Right atrium auricular region (tissue), 2 donors: ENCODE data around the gene SCAANT1. TPM values are rescaled to one million over a fixed set of nuclear protein-coding genes. Genes with fewer than 3 reads are reported as not detected.

Source experiments
- DNase-seq: peaks from one replicate; pipeline ENCODE4 v3.0.0-alpha.2; 2019; ENCODE audit warnings: low spot score
- H3K27ac ChIP-seq, 2 donors: fragments of 200-600 bp; sonication (generic); 1 replicate in 1 of 2; 2 replicates in 1 of 2; pipeline ENCODE4 v1.5.1; 2016 to 2019
- H3K27me3 ChIP-seq, 2 donors: fragments of 200-600 bp; sonication (generic); one replicate each; pipeline versions ENCODE4 v1.5.1 to v1.6.0; 2017 to 2019
- H3K36me3 ChIP-seq: fragments of 200-600 bp; sonication (generic); one replicate; pipeline ENCODE4 v1.5.1; 2016
- H3K4me1 ChIP-seq, 2 donors: fragments of 200-600 bp; sonication (generic); one replicate each; pipeline versions ENCODE4 v1.5.1 to v1.6.0; 2017 to 2019
- H3K4me3 ChIP-seq, 2 donors: fragments of 200-600 bp; sonication (generic); 1 replicate in 1 of 2; 2 replicates in 1 of 2; pipeline ENCODE4 v1.5.1; 2017 to 2019; ENCODE audit warnings: mild to moderate bottlenecking in 1 of 2, moderate library complexity in 1 of 2
- H3K9me3 ChIP-seq, 2 donors: fragments of 200-600 bp; sonication (generic); one replicate each; pipeline ENCODE4 v1.5.1; 2019
- total RNA-seq, 2 donors: library from RNA; depleted of rRNA; stranded (reverse); fragments of >200 nt; gene quantifications; one replicate each; pipeline ENCODE4 v1.1.0, GENCODE V29; 2016
- TF ChIP-seq, protein P1 (sequence below), 2 donors: fragments of 200-600 bp; sonication (generic); IDR thresholded peaks; one replicate each; pipeline ENCODE4 v1.5.1; 2019; ENCODE audit warnings: antibody characterized with exemption in 2 of 2

Gene SCAANT1
- total RNA-seq, 2 donors from 2014 or later = not detected

- no peaks in the 10 kb centered on the region for H3K27me3 ChIP-seq
- TF ChIP-seq, protein P1, sequence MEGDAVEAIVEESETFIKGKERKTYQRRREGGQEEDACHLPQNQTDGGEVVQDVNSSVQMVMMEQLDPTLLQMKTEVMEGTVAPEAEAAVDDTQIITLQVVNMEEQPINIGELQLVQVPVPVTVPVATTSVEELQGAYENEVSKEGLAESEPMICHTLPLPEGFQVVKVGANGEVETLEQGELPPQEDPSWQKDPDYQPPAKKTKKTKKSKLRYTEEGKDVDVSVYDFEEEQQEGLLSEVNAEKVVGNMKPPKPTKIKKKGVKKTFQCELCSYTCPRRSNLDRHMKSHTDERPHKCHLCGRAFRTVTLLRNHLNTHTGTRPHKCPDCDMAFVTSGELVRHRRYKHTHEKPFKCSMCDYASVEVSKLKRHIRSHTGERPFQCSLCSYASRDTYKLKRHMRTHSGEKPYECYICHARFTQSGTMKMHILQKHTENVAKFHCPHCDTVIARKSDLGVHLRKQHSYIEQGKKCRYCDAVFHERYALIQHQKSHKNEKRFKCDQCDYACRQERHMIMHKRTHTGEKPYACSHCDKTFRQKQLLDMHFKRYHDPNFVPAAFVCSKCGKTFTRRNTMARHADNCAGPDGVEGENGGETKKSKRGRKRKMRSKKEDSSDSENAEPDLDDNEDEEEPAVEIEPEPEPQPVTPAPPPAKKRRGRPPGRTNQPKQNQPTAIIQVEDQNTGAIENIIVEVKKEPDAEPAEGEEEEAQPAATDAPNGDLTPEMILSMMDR (IDR thresholded peaks at IDR 0.05) = no peak
- no peaks in the 10 kb centered on the region for H3K9me3 ChIP-seq
- H3K4me3 ChIP-seq = no peak overlapping the region
- H3K27ac ChIP-seq = no peak overlapping the region
- H3K4me1 ChIP-seq = peaks cover 0 to 32% of the 10 kb centered on the region in 2 donors
- peaks cover 5% of the 10 kb centered on the region for H3K36me3 ChIP-seq
- DNase-seq = no peak
Observed at GRCh38 chr3:63949005-63949404, 36.8 kb upstream of the SCAANT1 start.

GRCh38 chr3:63947594-63947993 is 35.4 kb upstream of the SCAANT1 start:
- no peaks in the 10 kb centered on the region for H3K27me3 ChIP-seq
- TF ChIP-seq, protein P1 (IDR thresholded peaks at IDR 0.05) = no peak
- DNase-seq = no peak
- no peak overlapping the region for H3K27ac ChIP-seq
- no peaks in the 10 kb centered on the region for H3K36me3 ChIP-seq
- peaks cover 0 to 32% of the 10 kb centered on the region in 2 donors for H3K4me1 ChIP-seq
- no peak overlapping the region for H3K4me3 ChIP-seq
- no peaks in the 10 kb centered on the region for H3K9me3 ChIP-seq

- DNase-seq = no peak
- TF ChIP-seq, protein P1 (IDR thresholded peaks at IDR 0.05) = no peak
- no peak overlapping the region for H3K27ac ChIP-seq
- no peak overlapping the region for H3K4me3 ChIP-seq
- H3K27me3 ChIP-seq = no peaks in the 10 kb centered on the region
- H3K4me1 ChIP-seq = peaks cover 0 to 32% of the 10 kb centered on the region in 2 donors
- H3K9me3 ChIP-seq = no peaks in the 10 kb centered on the region
- H3K36me3 ChIP-seq = no peaks in the 10 kb centered on the region
Observed at GRCh38 chr3:63946753-63947152, 34.6 kb upstream of the SCAANT1 start.

DNA sequence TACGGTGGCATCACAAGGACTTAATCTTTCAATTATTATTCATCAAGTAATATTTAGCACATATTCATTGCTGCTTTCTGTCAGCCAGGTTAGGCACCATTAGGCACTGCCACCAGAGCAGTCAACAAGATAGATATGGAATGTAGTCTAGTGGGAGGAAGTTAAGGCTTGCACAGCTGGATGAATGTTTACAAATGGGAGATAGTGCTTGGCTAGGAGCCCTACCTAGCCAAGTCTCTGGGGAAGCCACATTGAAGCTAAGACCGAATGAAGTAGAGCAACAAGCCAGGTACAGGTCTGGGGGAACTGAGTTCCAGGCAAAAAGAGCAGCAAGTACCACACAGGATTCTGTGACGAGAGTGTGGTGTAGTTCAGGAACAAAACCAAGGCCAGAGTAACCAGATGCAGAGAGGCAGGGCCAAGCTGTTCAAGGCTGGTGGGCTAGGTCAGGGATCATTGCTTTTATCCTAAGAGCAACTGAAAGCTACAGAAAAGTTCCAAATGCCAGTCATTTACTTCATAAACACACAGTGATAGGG is 33.4 kb upstream of the SCAANT1 start:
- Histone ChIP-seq H3K36me3 (no peaks in the 10 kb centered on the region), H3K27me3 (no peaks in the 10 kb centered on the region), H3K4me1 (peaks cover 0 to 23% of the 10 kb centered on the region in 2 donors), H3K9me3 (no peaks in the 10 kb centered on the region), H3K4me3 (no peak overlapping the region), H3K27ac (no peak overlapping the region)
- DNase-seq = no peak
- TF ChIP-seq, protein P1 (IDR thresholded peaks at IDR 0.05) = no peak

GRCh38 chr3:63943678-63944077 is 31.5 kb upstream of the SCAANT1 start:
- peaks cover 0 to 16% of the 10 kb centered on the region in 2 donors for H3K4me1 ChIP-seq
- H3K4me3 ChIP-seq = no peak overlapping the region
- no peak overlapping the region for H3K27ac ChIP-seq
- no peak for DNase-seq
- TF ChIP-seq, protein P1 (IDR thresholded peaks at IDR 0.05) = no peak
- H3K9me3 ChIP-seq = no peaks in the 10 kb centered on the region
- no peaks in the 10 kb centered on the region for H3K36me3 ChIP-seq
- H3K27me3 ChIP-seq = no peaks in the 10 kb centered on the region

DNA sequence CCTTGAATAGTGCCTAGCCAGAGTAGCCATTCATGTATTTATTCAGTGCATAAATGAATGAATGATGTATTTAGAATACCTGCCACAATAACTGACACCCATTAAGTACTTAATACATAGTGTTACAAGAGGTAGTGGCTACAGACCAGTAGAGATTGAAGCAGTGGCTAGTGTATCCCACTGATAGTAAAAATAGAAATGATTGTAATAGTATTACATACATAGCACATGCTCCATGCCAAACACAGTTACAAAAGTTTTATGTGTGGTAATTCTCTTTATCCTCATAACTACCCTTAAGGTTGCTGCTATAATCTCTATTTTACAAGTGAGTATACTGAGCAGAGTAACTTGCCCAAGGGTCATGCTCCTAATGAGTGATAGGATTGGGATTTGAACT is 30.3 kb upstream of the SCAANT1 start:
- Histone ChIP-seq H3K9me3 (no peaks in the 10 kb centered on the region), H3K4me3 (no peak overlapping the region), H3K4me1 (peaks cover 0 to 20% of the 10 kb centered on the region in 2 donors), H3K27me3 (no peaks in the 10 kb centered on the region), H3K36me3 (no peaks in the 10 kb centered on the region), H3K27ac (no peak overlapping the region)
- DNase-seq = no peak
- TF ChIP-seq, protein P1 (IDR thresholded peaks at IDR 0.05) = no peak
